Liver (tissue), 3 donors: ENCODE measurements around the gene COL8A2.

Experiments used
- CTCF ChIP-seq: fragments of 150-350 bp; IDR thresholded peaks from 2 replicates; pipeline ENCODE4 v1.5.1; 2017; ENCODE audit warnings: improper control_type of control experiment, low read depth, low read length; ENCODE audit not compliant: missing input control
- TAF1 ChIP-seq: conservative IDR thresholded peaks from 2 replicates; pipeline ENCODE4 v1.6.1; 2016; ENCODE audit warnings: antibody characterized with exemption, mild to moderate bottlenecking
- YY1 ChIP-seq: IDR thresholded peaks from 2 replicates; pipeline ENCODE4 v1.6.1; 2016; ENCODE audit warnings: antibody characterized with exemption, mild to moderate bottlenecking
- donor health status: healthy.
- donor health status: healthy.

- TF ChIP-seq CTCF (no peak), YY1 (no peak), TAF1 (no peak)
Observed at GRCh38 chr1:36123356-36123755, 1.7 kb downstream of the COL8A2 start.
